GM19463 (cell line): Measurements from ENCODE around the gene UPK3B.
"Not testable (repeated sequence)": the region's sequence is repeated elsewhere in the genome, so short reads cannot be mapped to it uniquely, and the experiment has no call there.

Experiments used
- ATAC-seq: cut with Tn5 transposase; IDR thresholded peaks from one replicate; pipeline ENCODE4 v1.9.1; 2021; ENCODE audit warnings: mild to moderate bottlenecking, moderate library complexity; ENCODE audit not compliant: unreplicated experiment

UPK3B gene

GRCh38 chr7:76509931-76510877 is at the start of gene UPK3B:
Gene UPK3B (plus strand): TSS chr7:76510552. CDS start chr7:76510653, 101 bp downstream.
- no peak for ATAC-seq

- ATAC-seq: not testable (repeated sequence)
These were observed 49.6 kb upstream of the UPK3B start for GRCh38 chr7:76460767-76461166.

- ATAC-seq: peak; percentile 98
These were observed 48.8 kb upstream of the UPK3B start, which contains the start of gene DTX2 for GRCh38 chr7:76461464-76462101. Gene DTX2 (plus strand): TSS chr7:76461709. CDS start chr7:76480510, 18,801 bp downstream.

GRCh38 chr7:76462271-76462882 is 48.0 kb upstream of the UPK3B start:
- ATAC-seq: not testable (repeated sequence)

GRCh38 chr7:76464959-76465358 is 45.4 kb upstream of the UPK3B start:
- not testable (repeated sequence) for ATAC-seq

- not testable (repeated sequence) for ATAC-seq
These were observed 44.4 kb upstream of the UPK3B start for GRCh38 chr7:76465950-76466349.

- ATAC-seq: not testable (repeated sequence)
These were observed 42.5 kb upstream of the UPK3B start for GRCh38 chr7:76467743-76468404.

- ATAC-seq: not testable (repeated sequence)
These were observed 38.7 kb upstream of the UPK3B start for GRCh38 chr7:76471556-76472221.

- ATAC-seq: not testable (repeated sequence)
These were observed 37.3 kb upstream of the UPK3B start for GRCh38 chr7:76473097-76473496.

- not testable (repeated sequence) for ATAC-seq
These were observed 34.1 kb upstream of the UPK3B start for GRCh38 chr7:76476280-76476679.

GRCh38 chr7:76476742-76477474 is 33.4 kb upstream of the UPK3B start:
- ATAC-seq: not testable (repeated sequence)

- not testable (repeated sequence) for ATAC-seq
These were observed 30.7 kb upstream of the UPK3B start for GRCh38 chr7:76479628-76480027.

- not testable (repeated sequence) for ATAC-seq
These were observed 29.7 kb upstream of the UPK3B start for GRCh38 chr7:76480403-76481253.

- not testable (repeated sequence) for ATAC-seq
These were observed 27.7 kb upstream of the UPK3B start for GRCh38 chr7:76482660-76483059.

GRCh38 chr7:76483081-76483480 is 27.3 kb upstream of the UPK3B start:
- ATAC-seq: not testable (repeated sequence)

- ATAC-seq: not testable (repeated sequence)
These were observed 25.9 kb upstream of the UPK3B start for GRCh38 chr7:76484456-76484855.

GRCh38 chr7:76485822-76486610 is 24.3 kb upstream of the UPK3B start:
- peak; percentile 3 for ATAC-seq

GRCh38 chr7:76486618-76487017 is 23.7 kb upstream of the UPK3B start:
- peak; percentile 98 for ATAC-seq
